HepG2 (cell line): ENCODE data around the gene SPHK2. TPM values are rescaled to one million over a fixed set of nuclear protein-coding genes. Genes with fewer than 3 reads are reported as not detected.

ENCODE experiments used
- ATAC-seq: fragments of 200-7000 bp; cut with Tn5 transposase; 3 replicates; pipeline ENCODE4 v1.9.1; 2020; ENCODE audit warnings: mild to moderate bottlenecking, moderate library complexity
- BruUV-seq: library from RNA; stranded (reverse); fragments of 400-500 nt; replicated peaks from 2 replicates; lab custom pipeline; 2021; lab: Mats Ljungman, UMichigan
- CTCF ChIA-PET: fragments of 300-600 bp; formaldehyde crosslinking; extraction: SDS; loops from one replicate; lab custom pipeline; 2021; ENCODE audit warnings: low total read pairs, inconsistent platforms, low intra/inter-chr PET ratio; lab: Yijun Ruan, JAX
- POLR2A ChIA-PET: fragments of 350-600 bp; sonication (Branson Sonifier 250); formaldehyde crosslinking; loops from one replicate; lab custom pipeline; 2020; ENCODE audit warnings: antibody characterized with exemption, inconsistent platforms; lab: Yijun Ruan, JAX
- DNase-seq: peaks from one replicate; pipeline ENCODE4 v3.0.0-alpha.2; 2015; ENCODE audit warnings: low spot score
- FAIRE-seq: peaks from 3 replicates; lab custom pipeline; 2011; peaks lifted over from hg19 to GRCh38; lab: Jason Lieb, UNC
- H2AFZ ChIP-seq: one replicate; pipeline ENCODE4 v1.6.1; 2011; ENCODE audit warnings: low read length, inconsistent platforms
- H3K27ac ChIP-seq: fragments of 300-600 bp; 3 replicates; pipeline ENCODE4 v1.8.0; 2011; ENCODE audit warnings: mixed run types, mild to moderate bottlenecking, mixed read lengths, low read length, inconsistent platforms; ENCODE audit not compliant: insufficient read depth; ENCODE audit errors: extremely low read length
- H3K27me3 ChIP-seq, 2 experiments: fragments of 200-600 bp in 1 of 2; 2 replicates in 1 of 2; 3 replicates in 1 of 2; pipeline versions ENCODE4 v1.6.0 to v1.8.0; 2011; ENCODE audit warnings: low read length in 2 of 2, mild to moderate bottlenecking in 2 of 2, moderate library complexity in 2 of 2, inconsistent platforms in 1 of 2; ENCODE audit not compliant: insufficient read depth in 2 of 2, control insufficient read depth in 1 of 2
- H3K36me3 ChIP-seq, 2 experiments: fragments of 200-600 bp in 1 of 2; replicated peaks in 1 of 2; 2 replicates in 1 of 2; 3 replicates in 1 of 2; pipeline versions ENCODE4 v1.5.1 to v1.8.0; 2011; ENCODE audit warnings: low read length in 2 of 2, inconsistent platforms in 1 of 2; ENCODE audit not compliant: insufficient read depth in 2 of 2, control insufficient read depth in 1 of 2
- H3K4me1 ChIP-seq: 2 replicates; pipeline ENCODE4 v1.5.1; 2012; ENCODE audit warnings: low read length, inconsistent platforms; ENCODE audit not compliant: insufficient read depth
- H3K4me2 ChIP-seq: 2 replicates; pipeline ENCODE4 v1.6.0; 2011; ENCODE audit warnings: low read depth, low read length, inconsistent platforms
- H3K4me3 ChIP-seq, 3 experiments: fragments of 200-600 bp in 1 of 3; sonication (generic), shearing (Covaris generic) in 1 of 3; replicated peaks in 1 of 3; 2 replicates each; pipeline ENCODE4 v1.5.1; 2011 to 2016; ENCODE audit warnings: low read length in 3 of 3, inconsistent platforms in 2 of 3, low read depth in 2 of 3, mild to moderate bottlenecking in 2 of 3, control low read depth in 1 of 3, mixed read lengths in 1 of 3; ENCODE audit not compliant: insufficient read depth in 1 of 3
- H3K79me2 ChIP-seq: one replicate; pipeline ENCODE4 v1.6.1; 2011; ENCODE audit warnings: low read length, inconsistent platforms; ENCODE audit not compliant: insufficient read depth
- H3K9ac ChIP-seq: 2 replicates; pipeline ENCODE4 v1.6.0; 2011; ENCODE audit warnings: mild to moderate bottlenecking, low read depth, low read length, inconsistent platforms; ENCODE audit not compliant: insufficient read depth
- H3K9me3 ChIP-seq: 2 replicates; pipeline ENCODE4 v1.5.1; 2012; ENCODE audit warnings: mild to moderate bottlenecking, low read length
- H4K20me1 ChIP-seq: 2 replicates; pipeline ENCODE4 v1.6.0; 2011; ENCODE audit warnings: inconsistent platforms, mild to moderate bottlenecking, low read length, moderate library complexity; ENCODE audit not compliant: insufficient read depth
- IKZF4 ChIP-seq: sonication (generic); formaldehyde crosslinking; IDR thresholded peaks from 2 replicates; pipeline ENCODE4 v1.5.1; 2020; ENCODE audit warnings: borderline replicate concordance, mild to moderate bottlenecking, low read depth, missing genetic modification reagents; ENCODE audit errors: not compliant biosample characterization
- NPAS2 ChIP-seq: sonication (generic); formaldehyde crosslinking; IDR thresholded peaks from 2 replicates; pipeline ENCODE4 v1.8.0; 2022; ENCODE audit warnings: mild to moderate bottlenecking, missing genetic modification reagents, borderline replicate concordance
- NR2C2 ChIP-seq: sonication (generic); formaldehyde crosslinking; IDR thresholded peaks from 2 replicates; pipeline ENCODE4 v1.4.0; 2020; ENCODE audit warnings: missing genetic modification reagents, mild to moderate bottlenecking, moderate library complexity, borderline replicate concordance
- PLRG1 ChIP-seq: fragments of 450-650 bp; conservative IDR thresholded peaks from 2 replicates; pipeline ENCODE4 v1.6.1; 2016
- RFX1 ChIP-seq: fragments of 450-650 bp; IDR thresholded peaks from 2 replicates; pipeline ENCODE4 v1.6.1; 2017
- ZNF431 ChIP-seq: sonication (generic); formaldehyde crosslinking; IDR thresholded peaks from 2 replicates; pipeline ENCODE4 v1.9.0; 2022; ENCODE audit warnings: missing genetic modification reagents, low read depth, mild to moderate bottlenecking, borderline replicate concordance
- ZNF598 ChIP-seq: sonication (generic); formaldehyde crosslinking; IDR thresholded peaks from 2 replicates; pipeline ENCODE4 v1.5.1; 2020; ENCODE audit warnings: mild to moderate bottlenecking, missing genetic modification reagents, borderline replicate concordance
- WGBS: methylation state at CpG from one replicate; pipeline ENCODE4 v1.1.6; 2017; ENCODE audit warnings: low lambda C conversion rate; 5-methylcytosine and 5-hydroxymethylcytosine counted together
- in situ Hi-C: cut with HindIII; loops from 2 replicates; pipeline ENCODE4 v1.10.0; 2017; ENCODE audit warnings: low pct_unique_long_range_greater_than_20kb; ENCODE audit not compliant: extremely low pct_ligation_motif_present
- intact Hi-C: fragments of 100-400 bp; cut with micrococcal nuclease; formaldehyde crosslinking; loops from one replicate; pipeline ENCODE4 v1.10.0; 2022; ENCODE audit not compliant: unreplicated experiment
- polyA plus RNA-seq, 8 experiments: library from polyadenylated mRNA; depleted of rRNA in 3 of 8; stranded (reverse) in 7 of 8; unstranded in 1 of 8; fragments of >200 nt; fragmentation: Illumina TruSeq in 4 of 8; extraction: Trizol in 4 of 8; gene quantifications; 2 replicates each; pipeline versions ENCODE4 v1.2.1 to v1.2.3, GENCODE V29; 2011 to 2016; ENCODE audit warnings: low read depth in 4 of 8, missing spikeins in 1 of 8, mixed read lengths in 1 of 8; ENCODE audit not compliant: insufficient read depth in 1 of 8
- total RNA-seq, 5 experiments: library from RNA; depleted of rRNA; stranded (reverse); fragments of >200 nt; fragmentation: Illumina TruSeq; extraction: Trizol; gene quantifications; 2 replicates each; pipeline ENCODE4 v1.2.3, GENCODE V29; 2016; ENCODE audit warnings: low read depth in 1 of 5
- TF ChIP-seq, protein P1 (sequence below): sonication (generic); formaldehyde crosslinking; IDR thresholded peaks from 2 replicates; pipeline ENCODE4 v1.5.1; 2020; ENCODE audit warnings: mild to moderate bottlenecking, missing genetic modification reagents
- TF ChIP-seq, protein P2 (sequence below): sonication (generic); formaldehyde crosslinking; IDR thresholded peaks from 2 replicates; pipeline ENCODE4 v1.9.0; 2021; ENCODE audit warnings: missing genetic modification reagents, mild to moderate bottlenecking, borderline replicate concordance
- TF ChIP-seq, protein P3 (sequence below): sonication (generic); formaldehyde crosslinking; IDR thresholded peaks from 2 replicates; pipeline ENCODE4; 2020; ENCODE audit warnings: missing genetic modification reagents, mild to moderate bottlenecking, borderline replicate concordance
- TF ChIP-seq, protein P4 (sequence below): sonication (generic); formaldehyde crosslinking; IDR thresholded peaks from 2 replicates; pipeline ENCODE4 v1.8.0; 2022; ENCODE audit warnings: mild to moderate bottlenecking, missing genetic modification reagents, moderate library complexity
- TF ChIP-seq, protein P5 (sequence below): sonication (generic); formaldehyde crosslinking; conservative IDR thresholded peaks from 2 replicates; pipeline ENCODE4 v1.5.0; 2020; ENCODE audit warnings: missing genetic modification reagents

SPHK2 gene
- total and polyA plus RNA-seq, 2 of the 13 experiments (the other 11 are each of a cell fraction or from before 2014, with no cell fraction given) = 2.9 to 14.4 TPM

DNA sequence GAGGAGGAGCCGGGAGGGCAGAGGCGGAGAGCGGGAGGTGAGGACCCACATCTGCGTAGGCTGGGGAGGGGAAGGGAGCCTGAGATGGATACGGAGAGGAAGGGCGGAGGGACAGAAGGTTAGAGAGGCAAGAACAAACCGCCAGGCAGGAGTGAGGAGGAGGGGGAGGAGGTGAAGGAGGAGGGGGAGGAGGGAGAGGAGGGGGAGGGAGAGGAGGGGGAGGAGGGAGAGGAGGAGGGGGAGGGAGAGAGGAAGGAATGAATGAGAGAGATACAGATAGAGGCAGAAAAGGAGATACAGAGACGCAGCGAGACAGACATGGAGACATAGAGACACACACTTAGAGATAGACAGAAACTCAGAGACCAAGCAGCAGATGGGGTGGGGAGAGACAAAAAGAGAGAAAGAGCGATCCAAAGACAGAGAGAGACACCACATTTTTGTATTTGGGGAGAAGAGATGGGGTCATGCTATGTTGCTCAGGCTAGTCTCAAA lies 27.5 kb downstream of the SPHK2 start (continued):
- TF ChIP-seq, protein P1, sequence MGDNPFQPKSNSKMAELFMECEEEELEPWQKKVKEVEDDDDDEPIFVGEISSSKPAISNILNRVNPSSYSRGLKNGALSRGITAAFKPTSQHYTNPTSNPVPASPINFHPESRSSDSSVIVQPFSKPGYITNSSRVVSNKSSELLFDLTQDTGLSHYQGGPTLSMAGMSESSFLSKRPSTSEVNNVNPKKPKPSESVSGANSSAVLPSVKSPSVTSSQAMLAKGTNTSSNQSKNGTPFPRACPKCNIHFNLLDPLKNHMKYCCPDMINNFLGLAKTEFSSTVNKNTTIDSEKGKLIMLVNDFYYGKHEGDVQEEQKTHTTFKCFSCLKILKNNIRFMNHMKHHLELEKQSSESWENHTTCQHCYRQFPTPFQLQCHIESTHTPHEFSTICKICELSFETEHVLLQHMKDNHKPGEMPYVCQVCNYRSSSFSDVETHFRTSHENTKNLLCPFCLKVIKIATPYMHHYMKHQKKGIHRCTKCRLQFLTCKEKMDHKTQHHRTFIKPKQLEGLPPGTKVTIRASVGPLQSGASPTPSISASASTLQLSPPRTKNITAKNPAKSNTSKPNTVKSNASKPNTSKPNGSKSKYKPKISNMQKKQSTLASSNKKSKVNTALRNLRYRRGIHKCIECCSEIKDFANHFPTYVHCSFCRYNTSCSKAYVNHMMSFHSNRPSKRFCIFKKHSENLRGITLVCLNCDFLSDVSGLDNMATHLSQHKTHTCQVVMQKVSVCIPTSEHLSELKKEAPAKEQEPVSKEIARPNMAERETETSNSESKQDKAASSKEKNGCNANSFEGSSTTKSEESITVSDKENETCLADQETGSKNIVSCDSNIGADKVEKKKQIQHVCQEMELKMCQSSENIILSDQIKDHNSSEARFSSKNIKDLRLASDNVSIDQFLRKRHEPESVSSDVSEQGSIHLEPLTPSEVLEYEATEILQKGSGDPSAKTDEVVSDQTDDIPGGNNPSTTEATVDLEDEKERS (CRISPR knock-in tag) = no peak
- TF ChIP-seq PLRG1 = no peak

DNA sequence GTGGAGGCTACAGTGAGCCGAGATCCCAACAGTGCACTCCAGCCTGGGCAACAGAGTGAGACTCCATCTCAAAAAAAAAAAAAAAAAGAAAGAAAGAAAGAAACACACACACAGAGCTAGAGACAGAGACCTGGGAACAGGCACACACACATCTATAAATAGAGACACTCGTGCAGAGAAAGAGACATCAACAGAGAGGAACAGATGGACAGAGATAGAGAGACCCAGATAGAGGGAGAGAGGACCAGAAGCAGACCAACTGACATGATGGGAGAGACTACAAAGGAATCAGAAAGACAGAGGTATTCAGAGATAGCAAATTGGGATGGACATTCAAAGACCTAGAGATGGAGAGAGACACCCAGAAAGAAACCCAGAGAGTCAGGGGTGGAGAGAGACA lies 28.8 kb downstream of the SPHK2 start:
- no peak overlapping the region for H3K4me3 ChIP-seq
- in situ Hi-C loops = loop anchor here (5.0 kb wide), 2 partner anchors 139 to 194 kb away; no protein-coding TSS in a partner anchor
- WGBS = 24% methylated on average over 2 of the region's 2 CpGs
- peaks cover 0 to 1% of the 10 kb centered on the region in 2 experiments; a peak in 2 of 5 replicates for H3K27me3 ChIP-seq
- CTCF ChIA-PET = no interaction called here
- no peaks in the 10 kb centered on the region for H3K9me3 ChIP-seq
- DNase-seq = no peak
- no peak overlapping the region for H2AFZ ChIP-seq
- H3K4me2 ChIP-seq = no peak overlapping the region
- no TSS peak for BruUV-seq
- POLR2A ChIA-PET = no interaction called here
- no peak for FAIRE-seq
- no peak for ATAC-seq
- no peaks in the 10 kb centered on the region for H3K36me3 ChIP-seq
- H3K27ac ChIP-seq = no peak overlapping the region
- no peaks in the 10 kb centered on the region for H3K79me2 ChIP-seq
- peaks cover 29% of the 10 kb centered on the region for H3K4me1 ChIP-seq
- no peak overlapping the region for H3K9ac ChIP-seq
- intact Hi-C loops = no loop called here
- no peaks in the 10 kb centered on the region for H4K20me1 ChIP-seq
- TF ChIP-seq NPAS2 (CRISPR knock-in tag) (no peak), IKZF4 (no peak), ZNF431 (CRISPR knock-in tag) (no peak), ZNF598 (CRISPR knock-in tag) (no peak), NR2C2 (CRISPR knock-in tag) (no peak), RFX1 (no peak)
- TF ChIP-seq, protein P2, sequence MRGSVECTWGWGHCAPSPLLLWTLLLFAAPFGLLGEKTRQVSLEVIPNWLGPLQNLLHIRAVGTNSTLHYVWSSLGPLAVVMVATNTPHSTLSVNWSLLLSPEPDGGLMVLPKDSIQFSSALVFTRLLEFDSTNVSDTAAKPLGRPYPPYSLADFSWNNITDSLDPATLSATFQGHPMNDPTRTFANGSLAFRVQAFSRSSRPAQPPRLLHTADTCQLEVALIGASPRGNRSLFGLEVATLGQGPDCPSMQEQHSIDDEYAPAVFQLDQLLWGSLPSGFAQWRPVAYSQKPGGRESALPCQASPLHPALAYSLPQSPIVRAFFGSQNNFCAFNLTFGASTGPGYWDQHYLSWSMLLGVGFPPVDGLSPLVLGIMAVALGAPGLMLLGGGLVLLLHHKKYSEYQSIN (CRISPR knock-in tag) = no peak
- TF ChIP-seq, protein P3, sequence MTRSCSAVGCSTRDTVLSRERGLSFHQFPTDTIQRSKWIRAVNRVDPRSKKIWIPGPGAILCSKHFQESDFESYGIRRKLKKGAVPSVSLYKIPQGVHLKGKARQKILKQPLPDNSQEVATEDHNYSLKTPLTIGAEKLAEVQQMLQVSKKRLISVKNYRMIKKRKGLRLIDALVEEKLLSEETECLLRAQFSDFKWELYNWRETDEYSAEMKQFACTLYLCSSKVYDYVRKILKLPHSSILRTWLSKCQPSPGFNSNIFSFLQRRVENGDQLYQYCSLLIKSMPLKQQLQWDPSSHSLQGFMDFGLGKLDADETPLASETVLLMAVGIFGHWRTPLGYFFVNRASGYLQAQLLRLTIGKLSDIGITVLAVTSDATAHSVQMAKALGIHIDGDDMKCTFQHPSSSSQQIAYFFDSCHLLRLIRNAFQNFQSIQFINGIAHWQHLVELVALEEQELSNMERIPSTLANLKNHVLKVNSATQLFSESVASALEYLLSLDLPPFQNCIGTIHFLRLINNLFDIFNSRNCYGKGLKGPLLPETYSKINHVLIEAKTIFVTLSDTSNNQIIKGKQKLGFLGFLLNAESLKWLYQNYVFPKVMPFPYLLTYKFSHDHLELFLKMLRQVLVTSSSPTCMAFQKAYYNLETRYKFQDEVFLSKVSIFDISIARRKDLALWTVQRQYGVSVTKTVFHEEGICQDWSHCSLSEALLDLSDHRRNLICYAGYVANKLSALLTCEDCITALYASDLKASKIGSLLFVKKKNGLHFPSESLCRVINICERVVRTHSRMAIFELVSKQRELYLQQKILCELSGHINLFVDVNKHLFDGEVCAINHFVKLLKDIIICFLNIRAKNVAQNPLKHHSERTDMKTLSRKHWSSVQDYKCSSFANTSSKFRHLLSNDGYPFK = no peak
- TF ChIP-seq, protein P4, sequence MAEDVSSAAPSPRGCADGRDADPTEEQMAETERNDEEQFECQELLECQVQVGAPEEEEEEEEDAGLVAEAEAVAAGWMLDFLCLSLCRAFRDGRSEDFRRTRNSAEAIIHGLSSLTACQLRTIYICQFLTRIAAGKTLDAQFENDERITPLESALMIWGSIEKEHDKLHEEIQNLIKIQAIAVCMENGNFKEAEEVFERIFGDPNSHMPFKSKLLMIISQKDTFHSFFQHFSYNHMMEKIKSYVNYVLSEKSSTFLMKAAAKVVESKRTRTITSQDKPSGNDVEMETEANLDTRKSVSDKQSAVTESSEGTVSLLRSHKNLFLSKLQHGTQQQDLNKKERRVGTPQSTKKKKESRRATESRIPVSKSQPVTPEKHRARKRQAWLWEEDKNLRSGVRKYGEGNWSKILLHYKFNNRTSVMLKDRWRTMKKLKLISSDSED (CRISPR knock-in tag) = no peak
- TF ChIP-seq, protein P5, sequence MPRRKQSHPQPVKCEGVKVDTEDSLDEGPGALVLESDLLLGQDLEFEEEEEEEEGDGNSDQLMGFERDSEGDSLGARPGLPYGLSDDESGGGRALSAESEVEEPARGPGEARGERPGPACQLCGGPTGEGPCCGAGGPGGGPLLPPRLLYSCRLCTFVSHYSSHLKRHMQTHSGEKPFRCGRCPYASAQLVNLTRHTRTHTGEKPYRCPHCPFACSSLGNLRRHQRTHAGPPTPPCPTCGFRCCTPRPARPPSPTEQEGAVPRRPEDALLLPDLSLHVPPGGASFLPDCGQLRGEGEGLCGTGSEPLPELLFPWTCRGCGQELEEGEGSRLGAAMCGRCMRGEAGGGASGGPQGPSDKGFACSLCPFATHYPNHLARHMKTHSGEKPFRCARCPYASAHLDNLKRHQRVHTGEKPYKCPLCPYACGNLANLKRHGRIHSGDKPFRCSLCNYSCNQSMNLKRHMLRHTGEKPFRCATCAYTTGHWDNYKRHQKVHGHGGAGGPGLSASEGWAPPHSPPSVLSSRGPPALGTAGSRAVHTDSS = no peak
